ENCODE data around the gene CDK7.
"Not testable (repeated sequence)": the region's sequence is repeated elsewhere in the genome, so short reads cannot be mapped to it uniquely, and the experiment has no call there.

Gene CDK7

GRCh38 chr5:69234457-69235268 lies at the start of gene CDK7:
Gene CDK7 (plus strand): TSS chr5:69234886. CDS start chr5:69234976, 90 bp downstream.
- peak; percentile 96 for DNase-seq (ENCODE audit: low spot score)

DNA sequence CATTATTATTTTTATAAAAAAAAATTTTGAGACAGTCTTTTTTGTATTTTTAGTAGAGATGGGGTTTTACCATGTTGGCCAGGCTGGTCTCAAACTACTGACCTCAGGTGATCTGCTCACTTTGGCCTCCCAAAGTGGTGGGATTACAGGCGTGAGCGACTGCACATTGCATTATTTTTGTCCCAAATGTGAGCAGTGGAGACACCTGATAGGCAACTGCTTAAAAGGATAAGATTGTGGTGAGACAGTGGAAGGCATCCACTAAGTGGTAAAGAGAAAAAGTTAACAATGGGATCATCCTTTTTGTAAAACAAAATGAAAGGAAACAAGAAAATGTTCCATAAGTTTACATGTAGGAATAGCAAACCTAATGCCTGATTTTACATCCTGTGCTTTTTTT lies 47.3 kb upstream of the CDK7 start:
- DNase-seq (ENCODE audit: low spot score), result no peak

DNA sequence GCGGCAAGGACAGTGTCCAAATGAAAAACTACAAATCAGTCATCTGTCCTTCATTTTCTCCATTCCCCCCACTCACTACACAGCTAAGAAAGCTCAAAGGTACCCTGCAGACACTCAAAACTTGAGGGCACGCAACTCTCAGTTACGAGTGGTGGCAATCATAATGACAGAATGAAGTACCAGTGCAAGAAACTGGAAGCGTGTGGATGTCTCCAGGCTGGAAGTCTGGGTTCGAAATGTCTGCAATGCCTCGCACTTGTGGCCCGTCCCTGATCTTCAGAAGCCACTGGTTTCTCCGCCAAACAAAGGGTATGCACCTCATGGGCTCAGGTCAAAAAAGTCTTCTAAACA lies 45.9 kb upstream of the CDK7 start:
- no peak for DNase-seq (ENCODE audit: low spot score)

DNA sequence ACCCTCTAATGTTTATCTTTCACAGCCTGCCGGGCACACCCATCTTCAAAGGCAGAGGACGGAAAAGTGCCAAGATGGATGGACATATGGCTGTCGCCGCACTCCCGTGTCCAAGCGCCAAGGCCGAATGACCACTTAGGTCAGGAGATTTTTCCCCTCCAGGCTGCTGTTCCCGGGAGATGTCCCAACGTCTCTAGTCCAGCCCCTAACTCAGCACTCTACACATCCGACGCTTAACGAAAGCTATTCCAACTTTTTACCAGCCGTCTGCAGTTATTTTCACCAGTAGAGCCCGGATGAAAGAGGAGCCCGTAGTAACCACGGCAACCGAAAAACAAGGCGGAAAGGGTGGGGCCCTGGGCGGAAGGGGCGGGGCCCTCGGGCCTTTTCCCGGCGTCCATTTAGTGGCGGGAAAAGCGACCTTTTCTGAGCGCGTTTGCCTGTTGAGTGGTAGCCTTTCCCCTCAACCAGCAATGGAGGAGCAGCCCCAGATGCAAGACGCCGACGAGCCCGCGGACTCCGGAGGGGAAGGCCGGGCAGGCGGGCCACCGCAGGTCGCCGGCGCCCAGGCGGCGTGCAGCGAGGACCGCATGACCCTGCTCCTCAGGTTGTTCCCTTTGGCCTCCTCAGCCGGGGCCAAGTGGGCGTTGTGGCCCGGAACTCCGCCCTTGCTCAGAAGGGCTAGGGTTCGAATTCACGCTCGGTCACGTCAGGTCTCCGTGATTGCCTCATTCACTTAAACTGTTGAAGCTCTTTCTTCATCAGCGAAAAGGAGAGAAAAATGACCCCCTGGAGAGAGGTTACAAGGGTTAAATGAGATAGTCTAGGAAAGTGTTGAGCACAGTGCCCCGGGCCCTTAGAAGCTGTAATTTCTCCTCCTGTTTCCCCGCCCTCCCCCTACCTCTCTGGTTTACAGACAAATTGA lies 45.3 kb upstream of the CDK7 start, which contains the start of gene CENPH:
CENPH (plus strand) TSS at position 422 of the 925 bp plus-strand sequence; CDS start at position 474, 52 bp downstream.
- DNase-seq (ENCODE audit: low spot score), result peak; percentile 95

GRCh38 chr5:69202497-69202896 lies 32.2 kb upstream of the CDK7 start:
- DNase-seq (ENCODE audit: low spot score), result no peak

- no peak for DNase-seq (ENCODE audit: low spot score)
These were observed 28.0 kb upstream of the CDK7 start for GRCh38 chr5:69206528-69207190.

GRCh38 chr5:69209602-69210001 lies 25.1 kb upstream of the CDK7 start:
- peak; percentile 30 for DNase-seq (ENCODE audit: low spot score)

DNA sequence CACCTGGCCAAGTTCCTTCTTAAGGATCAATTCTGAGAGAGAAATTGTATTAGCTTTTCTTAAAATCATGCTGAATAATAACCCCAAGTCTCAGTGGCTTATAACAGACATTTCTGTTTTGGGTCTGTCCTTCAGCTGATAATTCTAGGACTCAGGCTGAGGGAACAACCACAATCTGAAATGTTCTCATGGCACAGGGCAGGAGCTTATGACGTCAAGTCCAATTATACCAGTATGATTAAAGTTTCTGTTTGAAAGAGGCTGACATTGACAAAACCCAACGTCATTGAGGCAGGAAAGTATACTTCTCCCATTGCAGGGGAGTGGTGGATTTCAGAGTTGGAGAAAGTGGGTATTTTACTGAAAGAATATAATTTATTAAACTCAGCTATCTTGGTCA lies 23.5 kb upstream of the CDK7 start:
- DNase-seq (ENCODE audit: low spot score), result no peak

DNA sequence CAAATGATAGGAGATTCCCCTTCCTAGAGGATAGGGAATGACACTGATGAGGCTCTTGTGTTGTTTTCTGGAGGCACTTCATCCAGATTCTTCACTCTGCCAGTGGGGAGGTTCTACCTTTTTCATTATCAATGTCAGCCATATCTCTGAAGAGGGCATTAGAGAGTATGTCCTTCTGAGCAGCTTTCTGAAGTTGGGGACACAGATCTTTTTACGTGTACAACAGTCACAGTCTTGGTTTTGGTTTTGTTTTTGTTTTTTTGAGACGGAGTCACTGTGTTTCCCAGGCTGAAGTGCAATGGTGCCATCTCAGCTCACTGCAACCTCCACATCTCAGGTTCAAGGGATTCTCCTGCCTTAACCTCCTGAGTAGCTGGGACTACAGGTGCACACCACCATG lies 22.7 kb upstream of the CDK7 start:
- no peak for DNase-seq (ENCODE audit: low spot score)

DNA sequence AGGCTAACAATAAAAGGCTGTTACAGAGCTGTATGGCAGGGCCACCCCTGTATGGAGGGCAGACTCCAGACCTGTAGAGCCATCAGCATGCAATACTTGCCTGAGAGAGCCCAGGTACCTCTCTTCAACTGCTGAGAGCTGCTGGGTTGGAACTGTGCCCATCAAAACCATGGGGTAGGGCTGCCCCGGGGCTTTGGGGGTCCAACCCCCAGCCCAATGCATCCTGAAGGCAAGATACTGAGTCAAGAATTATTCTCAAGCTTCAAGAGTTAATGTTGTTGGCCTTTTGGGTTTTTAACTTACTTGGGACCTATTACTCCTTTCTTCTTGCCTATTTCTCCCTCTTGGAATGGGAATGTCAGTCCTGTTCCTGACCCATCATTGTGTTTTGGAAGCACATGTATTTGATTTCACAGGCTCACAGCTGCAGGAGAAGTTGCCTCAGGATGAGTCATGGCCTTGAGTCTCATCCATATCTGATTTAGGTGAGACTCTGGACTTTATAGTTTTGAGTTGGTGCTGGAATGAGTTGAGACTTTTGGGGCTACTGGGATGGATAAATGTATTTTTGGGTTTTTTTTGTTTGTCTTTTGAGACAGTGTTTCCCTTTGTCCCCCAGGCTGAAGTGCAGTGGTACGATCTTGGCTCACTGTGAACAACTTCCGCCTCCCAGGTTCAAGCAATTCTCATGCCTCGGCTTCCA lies 21.0 kb upstream of the CDK7 start:
- DNase-seq (ENCODE audit: low spot score), result peak; percentile 40

- DNase-seq (ENCODE audit: low spot score), result no peak
These were observed 17.6 kb upstream of the CDK7 start for GRCh38 chr5:69217151-69217511.

DNA sequence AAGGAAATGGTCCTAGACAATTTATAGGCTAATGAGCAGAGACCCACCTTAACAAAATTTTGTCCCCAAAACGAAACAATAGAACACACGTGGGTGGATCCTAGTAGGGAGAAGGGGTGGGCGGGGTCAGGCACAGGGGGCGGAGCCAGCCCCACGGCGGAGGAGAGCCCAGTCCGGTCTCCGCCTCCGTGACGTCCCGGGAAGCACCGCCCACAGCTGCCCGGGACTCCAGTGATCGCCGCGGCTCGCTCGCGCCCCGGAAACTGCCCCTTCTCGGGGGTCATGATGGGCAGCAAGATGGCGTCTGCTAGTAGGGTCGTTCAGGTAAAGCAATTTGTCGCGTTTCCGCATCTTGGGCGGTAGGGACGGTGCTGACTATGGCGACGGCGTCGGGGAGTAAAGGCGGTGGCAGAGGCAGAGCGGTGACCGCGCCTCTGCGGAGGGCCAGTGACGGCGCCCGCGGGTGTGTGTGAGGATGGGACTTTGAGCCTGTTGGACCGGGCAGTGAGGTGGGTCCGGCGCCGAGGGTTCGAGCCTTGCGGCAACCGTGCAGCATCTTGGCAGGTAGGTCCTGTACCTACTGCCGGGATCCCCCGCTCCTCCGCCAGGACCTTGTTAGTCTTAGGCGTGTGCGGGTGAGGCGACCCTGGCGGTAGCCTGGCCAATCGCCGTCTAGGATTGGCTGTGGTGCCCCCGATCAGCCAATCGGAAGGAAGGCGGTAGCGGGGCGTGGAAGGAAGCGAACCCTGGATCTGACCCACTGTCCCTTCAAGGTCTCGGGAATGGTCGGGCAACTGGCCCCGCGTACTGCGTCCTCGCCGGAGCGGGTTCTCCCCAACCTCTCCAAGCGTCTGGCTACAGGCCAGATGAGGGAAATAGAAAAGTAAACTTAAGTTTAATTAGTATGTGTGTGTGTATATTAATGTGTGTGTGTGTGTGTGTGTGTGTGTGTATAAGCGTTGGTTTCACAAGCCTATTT lies 16.8 kb upstream of the CDK7 start:
- DNase-seq (ENCODE audit: low spot score), result peak; percentile 98

DNA sequence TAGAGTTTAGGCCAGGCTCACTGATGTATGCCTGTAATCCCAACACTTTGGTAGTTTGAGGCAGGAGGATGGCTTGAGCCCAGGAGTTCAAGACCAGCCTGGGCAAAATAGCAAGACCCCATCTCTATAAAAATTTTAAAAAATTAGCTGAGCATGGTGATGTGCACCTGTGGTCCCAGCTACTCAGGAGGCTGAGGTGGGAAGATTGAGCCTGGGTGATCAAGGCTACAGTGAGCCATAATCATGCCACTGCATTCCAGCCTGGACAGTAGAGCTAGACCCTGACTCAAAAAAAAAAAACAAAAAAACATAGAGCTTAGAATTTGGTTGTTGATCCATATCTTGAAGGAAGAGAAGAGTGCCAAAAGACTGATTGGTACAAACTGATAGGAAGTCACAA lies 14.7 kb upstream of the CDK7 start:
- DNase-seq (ENCODE audit: low spot score), result no peak

DNA sequence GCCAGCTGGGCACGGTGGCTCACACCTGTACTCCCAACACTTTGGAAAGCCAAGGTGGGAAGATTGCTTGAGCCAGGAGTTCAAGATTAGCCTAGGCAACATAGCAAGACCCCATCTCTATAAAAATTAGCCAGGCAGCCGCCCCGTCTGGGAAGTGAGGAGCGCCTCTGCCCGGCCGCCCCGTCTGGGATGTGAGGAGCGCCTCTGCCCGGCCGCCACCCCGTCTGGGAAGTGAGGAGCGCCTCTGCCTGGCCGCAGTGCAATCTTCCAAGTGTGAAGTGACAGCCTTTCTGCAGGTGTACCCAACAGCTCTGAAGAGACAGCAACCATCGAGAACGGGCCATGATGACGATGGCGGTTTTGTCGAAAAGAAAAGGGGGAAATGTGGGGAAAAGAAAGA lies 14.3 kb upstream of the CDK7 start:
- not testable (repeated sequence) for DNase-seq (ENCODE audit: low spot score)

GRCh38 chr5:69220833-69221232 lies 13.9 kb upstream of the CDK7 start:
- not testable (repeated sequence) for DNase-seq (ENCODE audit: low spot score)

GRCh38 chr5:69224520-69224919 lies 10.2 kb upstream of the CDK7 start:
- no peak for DNase-seq (ENCODE audit: low spot score)

DNA sequence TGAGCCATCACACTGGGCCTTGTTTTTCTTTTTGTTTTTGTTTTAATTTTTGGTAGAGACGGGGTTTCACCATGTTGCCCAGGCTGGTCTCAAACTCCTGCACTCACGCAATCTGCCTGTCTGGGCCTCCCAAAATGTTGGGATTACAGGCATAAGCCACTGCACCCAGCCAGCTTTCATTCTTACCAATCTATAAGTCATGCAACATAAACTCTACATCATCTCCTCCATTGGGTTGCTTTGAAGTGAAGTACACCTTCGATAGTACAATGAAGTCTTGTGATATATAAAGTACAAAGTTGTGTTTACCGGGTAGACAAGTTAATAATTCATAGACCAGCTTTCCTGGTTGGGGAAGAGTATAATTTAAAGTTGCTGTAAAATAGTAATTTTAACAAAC lies 8.8 kb upstream of the CDK7 start:
- no peak for DNase-seq (ENCODE audit: low spot score)

GRCh38 chr5:69230181-69230580 lies 4.5 kb upstream of the CDK7 start:
- DNase-seq (ENCODE audit: low spot score), result no peak

- DNase-seq (ENCODE audit: low spot score), result no peak
These were observed 3.4 kb upstream of the CDK7 start for GRCh38 chr5:69231281-69231680.

DNA sequence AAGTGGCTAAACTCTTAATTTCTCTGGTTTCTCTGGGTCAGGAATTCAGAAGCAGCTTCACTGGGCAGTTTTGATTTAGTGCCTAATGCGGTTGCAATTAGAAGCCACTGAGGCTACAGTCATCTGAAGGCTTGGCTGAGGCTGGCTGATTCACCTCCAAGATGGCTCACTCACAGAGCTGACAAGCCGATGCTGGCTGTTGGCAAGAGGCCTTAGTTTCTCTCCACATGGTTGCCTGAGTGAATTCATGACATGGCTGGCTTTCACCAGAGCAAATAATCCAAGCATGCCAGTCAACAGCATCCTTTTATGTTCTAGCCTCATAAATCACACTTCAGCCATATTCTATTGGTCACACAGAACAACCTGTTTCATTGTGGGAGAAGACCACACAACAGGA lies 2.8 kb upstream of the CDK7 start:
- no peak for DNase-seq (ENCODE audit: low spot score)

DNA sequence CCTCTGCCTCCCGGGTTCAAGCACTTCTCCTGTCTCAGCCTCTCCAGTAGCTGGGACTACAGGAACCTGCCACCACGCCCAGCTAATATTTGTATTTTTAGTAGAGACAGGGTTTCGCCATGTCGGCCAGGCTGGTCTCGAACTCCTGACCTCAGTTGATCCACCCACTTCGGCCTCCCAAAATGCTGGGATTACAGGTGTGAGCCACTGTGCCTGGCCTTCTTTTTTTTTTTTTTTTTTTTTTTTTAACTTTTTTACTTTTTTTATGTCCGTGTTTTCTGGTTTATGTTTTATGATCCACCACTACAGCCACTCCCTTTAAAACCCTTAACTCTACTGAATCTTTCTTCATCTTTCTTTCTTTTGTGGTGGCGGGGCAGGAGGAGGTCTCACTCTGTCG lies 2.0 kb downstream of the CDK7 start:
- DNase-seq (ENCODE audit: low spot score), result not testable (repeated sequence)

Data from GM03348 (cell line).